PFSK-1 (cell line): Measurements from ENCODE around the gene HDAC4.

Experiments
- POLR2AphosphoS5 ChIP-seq: IDR thresholded peaks from 2 replicates; pipeline ENCODE4 v1.6.1; 2012; ENCODE audit warnings: low read depth, mild to moderate bottlenecking, control low read depth, low read length, moderate library complexity
- TAF1 ChIP-seq: IDR thresholded peaks from 2 replicates; pipeline ENCODE4 v1.6.1; 2012; ENCODE audit warnings: low read length, control low read depth, borderline replicate concordance; ENCODE audit not compliant: insufficient read depth
- TF ChIP-seq, protein P1 (sequence below), 2 experiments: IDR thresholded peaks; 2 replicates each; pipeline versions ENCODE4 v1.6.1 to v1.8.0; 2011 to 2012; ENCODE audit warnings: low read depth in 2 of 2, low read length in 2 of 2, control low read depth in 1 of 2, inconsistent platforms in 1 of 2, mild to moderate bottlenecking in 1 of 2, moderate library complexity in 1 of 2; ENCODE audit not compliant: insufficient read depth in 1 of 2

- TF ChIP-seq, protein P1, sequence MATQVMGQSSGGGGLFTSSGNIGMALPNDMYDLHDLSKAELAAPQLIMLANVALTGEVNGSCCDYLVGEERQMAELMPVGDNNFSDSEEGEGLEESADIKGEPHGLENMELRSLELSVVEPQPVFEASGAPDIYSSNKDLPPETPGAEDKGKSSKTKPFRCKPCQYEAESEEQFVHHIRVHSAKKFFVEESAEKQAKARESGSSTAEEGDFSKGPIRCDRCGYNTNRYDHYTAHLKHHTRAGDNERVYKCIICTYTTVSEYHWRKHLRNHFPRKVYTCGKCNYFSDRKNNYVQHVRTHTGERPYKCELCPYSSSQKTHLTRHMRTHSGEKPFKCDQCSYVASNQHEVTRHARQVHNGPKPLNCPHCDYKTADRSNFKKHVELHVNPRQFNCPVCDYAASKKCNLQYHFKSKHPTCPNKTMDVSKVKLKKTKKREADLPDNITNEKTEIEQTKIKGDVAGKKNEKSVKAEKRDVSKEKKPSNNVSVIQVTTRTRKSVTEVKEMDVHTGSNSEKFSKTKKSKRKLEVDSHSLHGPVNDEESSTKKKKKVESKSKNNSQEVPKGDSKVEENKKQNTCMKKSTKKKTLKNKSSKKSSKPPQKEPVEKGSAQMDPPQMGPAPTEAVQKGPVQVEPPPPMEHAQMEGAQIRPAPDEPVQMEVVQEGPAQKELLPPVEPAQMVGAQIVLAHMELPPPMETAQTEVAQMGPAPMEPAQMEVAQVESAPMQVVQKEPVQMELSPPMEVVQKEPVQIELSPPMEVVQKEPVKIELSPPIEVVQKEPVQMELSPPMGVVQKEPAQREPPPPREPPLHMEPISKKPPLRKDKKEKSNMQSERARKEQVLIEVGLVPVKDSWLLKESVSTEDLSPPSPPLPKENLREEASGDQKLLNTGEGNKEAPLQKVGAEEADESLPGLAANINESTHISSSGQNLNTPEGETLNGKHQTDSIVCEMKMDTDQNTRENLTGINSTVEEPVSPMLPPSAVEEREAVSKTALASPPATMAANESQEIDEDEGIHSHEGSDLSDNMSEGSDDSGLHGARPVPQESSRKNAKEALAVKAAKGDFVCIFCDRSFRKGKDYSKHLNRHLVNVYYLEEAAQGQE (IDR thresholded peaks at IDR 0.05; ENCODE audit: insufficient read depth in 1 of 2, low read depth in 2 of 2, low read length in 2 of 2) = no peak
- TF ChIP-seq POLR2AphosphoS5 (no peak), TAF1 (no peak)
These were observed 151.0 kb downstream of the HDAC4 start for GRCh38 chr2:239249776-239250175.
